GM10266 (cell line): ENCODE results near the gene CCDC9.

Experiments
- DNase-seq: peaks from one replicate; pipeline ENCODE4 v3.0.0; 2012; ENCODE audit errors: extremely low spot score
- TF ChIP-seq, protein P1 (sequence below): IDR thresholded peaks from 2 replicates; pipeline ENCODE4 v1.5.1; 2012; ENCODE audit warnings: mild to moderate bottlenecking, low read depth; ENCODE audit not compliant: control insufficient read depth, insufficient read depth; ENCODE audit errors: missing control alignments

CCDC9 gene

DNA sequence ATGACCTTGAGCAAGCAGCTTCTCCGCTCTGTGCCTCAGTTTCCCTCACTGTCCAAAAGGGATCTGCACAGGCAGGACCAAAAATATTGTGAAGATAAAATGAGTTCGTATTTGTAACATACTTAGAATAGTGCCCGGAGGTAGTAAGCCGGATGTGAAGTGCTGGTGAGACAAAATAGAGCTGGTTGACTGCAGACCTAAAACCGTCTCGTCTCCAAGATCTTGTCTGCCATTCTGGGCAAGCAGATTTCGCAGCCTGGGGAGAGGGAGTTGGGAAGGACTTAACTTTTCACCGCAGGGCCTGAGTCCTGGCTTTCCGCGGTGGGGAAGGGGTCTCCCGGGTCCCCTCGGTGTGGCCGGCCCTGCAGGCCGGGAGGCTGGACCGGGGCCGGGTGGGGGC is 17.2 kb upstream of the CCDC9 start:
- no peak for DNase-seq
- TF ChIP-seq, protein P1, sequence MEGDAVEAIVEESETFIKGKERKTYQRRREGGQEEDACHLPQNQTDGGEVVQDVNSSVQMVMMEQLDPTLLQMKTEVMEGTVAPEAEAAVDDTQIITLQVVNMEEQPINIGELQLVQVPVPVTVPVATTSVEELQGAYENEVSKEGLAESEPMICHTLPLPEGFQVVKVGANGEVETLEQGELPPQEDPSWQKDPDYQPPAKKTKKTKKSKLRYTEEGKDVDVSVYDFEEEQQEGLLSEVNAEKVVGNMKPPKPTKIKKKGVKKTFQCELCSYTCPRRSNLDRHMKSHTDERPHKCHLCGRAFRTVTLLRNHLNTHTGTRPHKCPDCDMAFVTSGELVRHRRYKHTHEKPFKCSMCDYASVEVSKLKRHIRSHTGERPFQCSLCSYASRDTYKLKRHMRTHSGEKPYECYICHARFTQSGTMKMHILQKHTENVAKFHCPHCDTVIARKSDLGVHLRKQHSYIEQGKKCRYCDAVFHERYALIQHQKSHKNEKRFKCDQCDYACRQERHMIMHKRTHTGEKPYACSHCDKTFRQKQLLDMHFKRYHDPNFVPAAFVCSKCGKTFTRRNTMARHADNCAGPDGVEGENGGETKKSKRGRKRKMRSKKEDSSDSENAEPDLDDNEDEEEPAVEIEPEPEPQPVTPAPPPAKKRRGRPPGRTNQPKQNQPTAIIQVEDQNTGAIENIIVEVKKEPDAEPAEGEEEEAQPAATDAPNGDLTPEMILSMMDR = no peak

DNA sequence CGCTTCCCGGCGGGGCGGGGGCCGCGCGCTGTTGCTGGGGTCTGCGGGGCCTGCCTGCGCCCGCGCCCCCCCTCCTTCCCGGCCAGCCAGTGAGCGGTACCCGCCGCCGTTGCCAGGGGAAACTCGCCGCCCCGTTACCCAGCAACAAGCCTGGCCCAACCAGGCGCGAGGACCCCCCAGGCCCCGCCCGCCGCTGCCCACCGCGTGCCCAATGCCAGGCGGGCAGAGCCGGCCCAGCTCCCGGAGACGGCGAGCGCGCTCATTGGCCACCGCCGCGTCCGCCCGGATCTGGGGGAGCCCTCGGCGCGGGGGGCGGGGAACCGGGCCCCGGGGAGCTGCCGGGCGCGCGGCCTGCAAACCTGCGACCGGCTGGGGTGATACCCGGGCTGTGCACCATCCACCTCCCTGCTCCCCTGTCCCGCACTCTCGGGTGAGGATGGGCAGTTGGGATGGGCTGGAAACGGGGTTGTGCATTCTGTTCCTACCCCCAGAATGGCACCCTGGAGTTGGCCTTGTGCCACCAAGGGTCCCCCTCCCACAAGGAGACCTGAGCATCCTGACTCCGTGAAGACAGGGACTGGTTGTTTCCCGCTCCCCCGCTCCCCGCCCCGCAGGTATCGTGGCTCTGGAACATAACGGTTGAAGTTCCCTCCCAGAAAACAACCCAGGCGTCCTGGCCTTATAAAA is 16.6 kb upstream of the CCDC9 start:
- TF ChIP-seq, protein P1 = no peak
- DNase-seq = peak; percentile 58

DNA sequence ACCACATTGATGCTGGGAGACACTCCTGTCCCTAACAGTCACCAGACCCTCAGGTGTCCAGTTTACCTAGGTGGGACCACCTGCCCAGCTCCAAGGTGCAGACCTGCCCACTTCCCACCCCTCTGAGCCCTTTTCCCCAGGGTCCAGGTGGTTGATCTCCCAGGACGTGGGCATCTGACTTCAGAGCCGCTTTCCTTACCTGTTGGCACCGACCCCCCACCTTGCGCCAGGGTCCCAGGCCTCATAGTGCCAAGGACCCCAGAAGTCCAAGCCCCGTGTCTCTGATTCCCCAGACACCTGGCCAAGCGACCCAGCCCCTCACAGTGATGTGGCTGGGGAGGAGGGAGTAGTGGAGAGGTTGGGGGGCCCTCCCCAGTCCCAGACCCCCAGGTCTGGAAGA is 15.8 kb upstream of the CCDC9 start:
- DNase-seq = no peak

DNA sequence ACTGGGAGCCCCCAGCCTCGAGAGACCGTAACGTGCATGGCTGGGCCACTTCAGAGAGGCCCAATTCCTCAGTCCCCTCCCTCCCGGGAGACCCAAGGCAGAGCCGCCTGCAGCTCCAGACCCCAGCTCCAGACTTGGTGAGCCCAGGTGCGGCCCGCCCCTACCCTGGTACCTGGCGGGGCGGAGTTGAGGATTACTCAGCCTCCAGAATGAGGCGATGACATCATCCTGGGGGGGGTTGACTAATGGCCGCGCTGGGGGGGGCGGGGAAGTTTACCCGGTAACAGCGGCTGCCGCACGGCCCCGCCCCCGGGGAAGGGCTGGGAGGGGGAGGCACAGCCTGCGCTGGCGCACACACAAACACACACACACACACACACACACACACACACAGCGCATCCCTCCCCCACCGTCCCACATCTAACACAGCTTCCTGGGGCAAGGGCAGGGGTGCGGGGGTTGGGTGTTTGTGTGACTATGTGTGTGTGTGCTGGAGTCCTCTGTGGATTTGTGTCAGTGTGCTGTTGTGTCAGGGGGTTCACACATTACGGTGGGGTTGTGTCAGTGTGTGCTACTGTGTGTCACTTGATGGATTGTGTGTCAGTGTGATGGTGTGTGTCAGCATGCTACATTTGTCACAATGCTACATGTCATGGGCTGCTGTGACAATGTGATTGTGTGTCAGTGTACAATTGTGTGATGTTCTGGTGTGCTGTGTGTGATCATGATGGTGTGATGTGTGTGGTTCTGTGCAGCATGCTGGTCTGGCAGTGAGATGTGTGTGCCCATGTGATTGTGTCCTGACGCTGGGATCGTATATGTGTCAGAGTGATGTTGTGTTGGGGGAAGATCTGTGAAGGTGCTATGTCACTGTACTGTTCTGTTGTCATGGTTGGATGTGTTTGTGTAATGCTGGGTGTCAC is 15.1 kb upstream of the CCDC9 start:
- DNase-seq = peak; percentile 90
- TF ChIP-seq, protein P1 = no peak

More for the DNA sequence above, 15.8 kb upstream of the CCDC9 start:
- TF ChIP-seq, protein P1 = no peak

DNA sequence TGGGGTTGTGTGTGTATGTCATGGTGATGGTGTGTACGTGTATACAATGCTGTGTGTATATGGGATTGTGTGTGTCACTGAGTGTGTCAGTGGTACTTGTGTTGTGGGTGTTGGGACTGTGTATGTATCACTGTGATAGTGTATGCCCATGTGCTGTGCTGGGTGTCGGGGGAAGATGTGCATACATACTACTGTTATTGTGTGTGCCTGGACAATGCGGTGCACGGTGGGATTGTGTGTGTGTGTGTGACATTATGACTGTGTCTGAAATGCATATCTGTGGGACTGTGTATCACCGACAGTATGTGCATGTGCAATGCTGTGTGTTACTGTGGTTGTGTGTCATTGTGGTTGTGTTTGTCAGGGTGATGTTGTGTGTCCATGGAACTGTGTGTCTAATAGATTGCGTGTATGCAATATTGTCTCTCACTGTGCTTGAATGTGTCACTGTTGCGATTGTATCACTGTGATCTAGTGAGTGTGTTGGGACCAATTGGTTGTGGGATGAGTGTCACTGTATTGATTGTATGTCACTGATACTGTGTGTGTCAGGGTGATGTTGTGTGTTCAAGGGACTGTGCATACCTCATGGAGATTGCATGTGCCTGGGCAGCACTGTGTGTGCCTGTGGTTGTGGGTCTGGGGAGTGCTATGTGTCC is 14.3 kb upstream of the CCDC9 start:
- TF ChIP-seq, protein P1 = no peak
- DNase-seq = no peak

DNA sequence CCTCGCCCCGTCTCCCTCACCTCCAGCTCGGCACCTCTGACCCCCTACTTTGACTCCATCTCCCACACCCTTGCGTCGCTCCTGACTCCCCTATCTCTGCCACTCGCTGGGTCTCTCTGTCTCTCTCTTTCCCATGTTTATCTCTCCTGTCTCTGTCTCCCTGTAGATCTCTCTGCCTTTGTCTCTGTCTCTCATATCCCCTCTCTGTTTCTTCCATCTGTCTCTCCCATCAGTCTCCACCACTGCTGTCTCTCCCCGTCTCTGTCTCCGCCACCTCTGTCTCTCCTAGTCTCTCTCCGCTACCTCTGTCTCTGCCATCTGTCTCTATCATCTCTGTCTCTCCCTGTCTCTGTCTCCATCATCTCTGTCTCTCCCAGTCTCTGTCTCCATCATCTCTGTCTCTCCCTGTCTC is 13.0 kb upstream of the CCDC9 start:
- no peak for DNase-seq
- TF ChIP-seq, protein P1 = no peak
